Stimulated activated naive CD8-positive, alpha-beta T cell treated with anti-CD3 and anti-CD28 coated beads, Interleukin-15, Interleukin-2, amounts not matched to agents 100 ng/mL and 50 ng/mL, for 24 hours (primary cell): ENCODE data around the gene FBXW4.
A peak's percentile ranks its signal among the peaks of the same experiment; 100 is the strongest.

Source experiments
- H3K27ac Mint-ChIP-seq: one replicate; pipeline ENCODE4 v1.8.0; 2021; ENCODE audit warnings: mild to moderate bottlenecking, mixed read lengths
- H3K27me3 Mint-ChIP-seq: one replicate; pipeline ENCODE4 v1.8.0; 2021; ENCODE audit warnings: mixed read lengths
- H3K36me3 Mint-ChIP-seq: one replicate; pipeline ENCODE4 v1.8.0; 2021; ENCODE audit warnings: low read depth, mixed read lengths
- H3K4me1 Mint-ChIP-seq: one replicate; pipeline ENCODE4 v1.8.0; 2021; ENCODE audit warnings: low read depth, mixed read lengths
- H3K4me3 Mint-ChIP-seq: one replicate; pipeline ENCODE4 v1.8.0; 2021; ENCODE audit warnings: mild to moderate bottlenecking, mixed read lengths
- H3K9me3 Mint-ChIP-seq: one replicate; pipeline ENCODE4 v1.8.0; 2021; ENCODE audit warnings: mixed read lengths

The FBXW4 gene

DNA sequence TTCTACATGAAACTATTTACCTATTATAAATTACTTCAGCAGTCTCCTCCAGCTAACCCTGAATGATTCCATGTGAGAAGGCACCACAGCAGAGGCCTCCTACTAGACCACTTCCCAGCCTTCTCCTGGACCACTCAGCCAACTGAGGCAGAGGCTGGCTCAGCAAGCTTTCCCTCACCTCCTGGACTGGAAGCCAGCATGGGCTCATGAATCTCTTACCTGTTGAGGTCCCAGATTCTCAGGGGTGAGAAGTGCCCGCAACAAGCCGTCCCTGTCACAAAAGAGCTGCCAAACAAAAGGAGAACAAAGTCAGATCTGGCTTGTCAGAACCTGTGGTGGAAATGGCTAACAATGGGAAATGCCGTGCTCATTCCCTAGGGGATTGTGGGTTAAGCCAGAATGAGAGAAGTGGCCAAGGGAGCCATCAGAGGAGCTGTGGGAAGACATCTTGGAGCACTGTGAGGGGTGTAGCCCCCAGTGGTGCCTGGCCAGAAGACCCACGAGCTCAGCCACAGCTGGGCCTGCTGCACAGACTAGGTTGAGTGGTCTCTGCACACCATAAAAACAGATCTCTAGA is 70.4 kb downstream of the FBXW4 start:
- Mint-ChIP-seq H3K4me1 (no peaks in the 10 kb centered on the region), H3K36me3 (peaks cover 23% of the 10 kb centered on the region), H3K4me3 (no peak overlapping the region), H3K9me3 (no peaks in the 10 kb centered on the region), H3K27ac (no peak overlapping the region), H3K27me3 (no peaks in the 10 kb centered on the region)

DNA sequence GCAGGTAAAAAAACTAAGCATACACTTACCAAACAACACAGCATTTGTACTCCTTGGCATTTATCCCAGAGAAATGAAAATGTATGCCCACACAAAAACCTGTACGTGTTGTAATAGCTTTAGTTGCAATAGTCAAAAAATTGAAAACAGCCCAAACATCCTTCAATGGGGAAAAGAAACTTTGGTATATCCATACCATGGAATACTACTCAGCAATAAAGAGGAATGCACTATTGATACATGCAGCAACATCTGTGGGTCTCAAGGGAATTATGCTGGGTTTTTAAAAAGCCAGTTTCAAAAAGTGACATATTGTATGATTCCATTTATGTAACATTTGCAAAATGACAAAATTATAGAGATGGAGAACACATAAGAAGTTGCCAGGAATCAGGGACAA is 71.4 kb downstream of the FBXW4 start:
- no peaks in the 10 kb centered on the region for H3K4me1 Mint-ChIP-seq
- no peak overlapping the region for H3K4me3 Mint-ChIP-seq
- no peak overlapping the region for H3K27ac Mint-ChIP-seq
- no peaks in the 10 kb centered on the region for H3K9me3 Mint-ChIP-seq
- H3K27me3 Mint-ChIP-seq, result no peaks in the 10 kb centered on the region
- peaks cover 23% of the 10 kb centered on the region for H3K36me3 Mint-ChIP-seq

DNA sequence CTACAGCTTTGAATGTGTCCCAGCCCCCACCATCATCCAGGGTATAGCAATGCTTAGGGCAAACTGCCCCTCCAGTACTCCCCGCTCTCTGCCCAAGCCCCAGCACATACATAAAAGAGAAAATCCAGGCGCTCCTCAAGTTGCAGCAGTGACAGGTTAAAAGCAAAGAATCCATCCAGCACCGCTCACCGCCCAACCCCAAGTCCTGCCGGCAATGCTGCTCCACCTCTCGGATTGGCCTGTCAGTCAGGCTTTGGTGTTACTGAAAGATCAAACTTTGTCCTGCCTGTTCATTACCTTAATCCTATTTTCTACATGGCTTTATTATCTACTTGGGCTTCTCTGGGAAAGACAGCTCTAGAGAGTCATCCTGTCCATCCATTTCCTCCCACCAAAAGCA is 75.0 kb downstream of the FBXW4 start:
- Mint-ChIP-seq H3K9me3 (no peaks in the 10 kb centered on the region), H3K4me1 (no peaks in the 10 kb centered on the region), H3K27me3 (no peaks in the 10 kb centered on the region), H3K36me3 (peaks cover 19% of the 10 kb centered on the region), H3K27ac (no peak overlapping the region), H3K4me3 (no peak overlapping the region)

DNA sequence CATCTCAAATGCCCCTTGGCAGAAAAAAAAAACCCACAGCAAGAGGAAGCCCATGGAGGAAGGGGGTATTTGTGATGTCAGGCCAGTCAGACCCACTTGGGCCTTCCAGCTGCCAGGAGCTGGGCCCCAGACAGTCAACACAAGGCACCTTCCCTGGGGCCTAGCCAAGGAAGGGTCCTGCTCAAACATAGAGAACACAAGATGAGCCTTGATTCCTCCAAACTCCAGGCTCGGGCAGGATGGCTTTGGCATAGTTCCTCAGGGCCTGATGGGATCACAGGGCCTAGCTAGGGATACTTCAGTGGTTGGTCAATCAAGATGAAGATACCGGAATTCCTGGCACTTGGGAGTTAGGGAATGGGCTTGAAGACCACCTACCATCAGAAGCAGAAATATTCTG is 76.1 kb downstream of the FBXW4 start:
- Mint-ChIP-seq H3K9me3 (no peaks in the 10 kb centered on the region), H3K4me3 (no peak overlapping the region), H3K4me1 (no peaks in the 10 kb centered on the region), H3K27me3 (no peaks in the 10 kb centered on the region), H3K27ac (no peak overlapping the region), H3K36me3 (peaks cover 14% of the 10 kb centered on the region)

DNA sequence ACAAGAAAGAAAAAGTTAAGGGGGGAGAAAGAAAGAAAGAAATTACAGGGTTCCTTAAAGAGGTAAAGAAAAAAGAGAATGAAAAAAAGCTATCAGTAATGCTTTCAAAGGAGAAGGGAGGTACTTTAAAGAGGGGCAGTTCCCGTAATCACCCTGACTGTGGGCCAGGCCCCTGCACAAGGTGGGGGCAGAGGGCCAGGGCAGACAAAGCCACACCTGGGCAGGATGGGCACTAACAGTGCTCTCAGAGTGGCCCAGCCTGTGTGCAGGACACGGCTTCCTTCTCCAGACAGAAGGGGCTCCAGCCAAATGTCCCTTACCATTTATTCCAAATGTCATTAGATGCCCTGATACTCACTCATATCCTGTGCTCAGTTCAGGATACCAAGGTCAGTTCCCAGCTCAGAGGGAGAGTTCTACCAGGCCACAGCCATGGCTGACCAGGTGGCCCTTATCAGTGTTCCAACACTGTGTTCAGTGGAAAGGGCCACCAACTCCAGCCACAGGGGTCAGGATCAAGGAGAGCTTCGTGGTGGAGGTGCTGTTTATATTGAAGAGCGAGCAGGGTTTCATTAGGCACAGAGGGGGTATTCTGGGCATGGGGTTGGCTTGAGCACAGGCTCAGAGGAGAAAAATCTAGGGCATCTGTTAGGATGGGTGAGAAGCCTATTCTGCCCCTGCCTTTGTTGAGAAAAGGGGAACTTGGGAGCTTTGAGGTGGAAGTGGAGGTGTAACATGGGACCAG is 77.0 kb downstream of the FBXW4 start:
- H3K4me1 Mint-ChIP-seq, result no peaks in the 10 kb centered on the region
- H3K4me3 Mint-ChIP-seq, result no peak overlapping the region
- H3K9me3 Mint-ChIP-seq, result no peaks in the 10 kb centered on the region
- H3K27ac Mint-ChIP-seq, result peak overlapping the region; percentile 14
- H3K36me3 Mint-ChIP-seq, result peaks cover 10% of the 10 kb centered on the region
- no peaks in the 10 kb centered on the region for H3K27me3 Mint-ChIP-seq

DNA sequence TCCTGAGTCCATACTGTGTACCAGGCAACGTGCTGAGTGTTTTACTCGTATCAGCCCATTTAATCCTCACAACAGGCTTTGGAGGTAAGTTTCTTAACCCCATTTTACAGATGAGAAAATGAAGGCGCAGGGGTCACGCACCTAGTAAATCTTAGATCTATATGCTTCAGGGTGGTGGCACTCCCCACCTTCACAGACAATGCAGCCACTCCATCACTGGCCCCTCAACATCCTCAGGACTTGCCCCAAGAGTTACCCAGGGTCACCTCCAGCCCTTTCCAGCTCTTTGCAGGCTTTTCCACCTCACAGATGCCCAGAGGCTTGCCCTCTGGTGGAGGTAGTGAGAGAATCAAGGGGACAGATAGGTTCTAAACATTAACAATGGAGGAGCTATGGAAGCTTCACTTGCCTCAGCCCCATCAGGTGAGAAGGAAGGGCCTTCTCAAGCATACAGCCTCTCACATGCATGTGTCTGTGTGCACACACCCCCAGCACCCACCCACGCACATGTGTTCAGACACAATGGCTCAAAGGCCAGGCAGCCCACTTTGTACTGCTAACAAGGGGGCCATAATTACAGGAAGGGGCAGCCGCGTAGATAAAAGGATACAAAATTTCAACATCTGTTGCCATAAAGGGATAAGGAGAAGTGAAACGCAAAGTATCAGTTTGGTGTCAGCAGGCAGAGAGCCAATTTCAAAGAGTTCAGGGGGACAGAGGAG is 77.7 kb downstream of the FBXW4 start:
- H3K27me3 Mint-ChIP-seq, result no peaks in the 10 kb centered on the region
- H3K4me3 Mint-ChIP-seq, result no peak overlapping the region
- no peaks in the 10 kb centered on the region for H3K9me3 Mint-ChIP-seq
- peak overlapping the region; percentile 14 for H3K27ac Mint-ChIP-seq
- H3K4me1 Mint-ChIP-seq, result no peaks in the 10 kb centered on the region
- peaks cover 10% of the 10 kb centered on the region for H3K36me3 Mint-ChIP-seq

DNA sequence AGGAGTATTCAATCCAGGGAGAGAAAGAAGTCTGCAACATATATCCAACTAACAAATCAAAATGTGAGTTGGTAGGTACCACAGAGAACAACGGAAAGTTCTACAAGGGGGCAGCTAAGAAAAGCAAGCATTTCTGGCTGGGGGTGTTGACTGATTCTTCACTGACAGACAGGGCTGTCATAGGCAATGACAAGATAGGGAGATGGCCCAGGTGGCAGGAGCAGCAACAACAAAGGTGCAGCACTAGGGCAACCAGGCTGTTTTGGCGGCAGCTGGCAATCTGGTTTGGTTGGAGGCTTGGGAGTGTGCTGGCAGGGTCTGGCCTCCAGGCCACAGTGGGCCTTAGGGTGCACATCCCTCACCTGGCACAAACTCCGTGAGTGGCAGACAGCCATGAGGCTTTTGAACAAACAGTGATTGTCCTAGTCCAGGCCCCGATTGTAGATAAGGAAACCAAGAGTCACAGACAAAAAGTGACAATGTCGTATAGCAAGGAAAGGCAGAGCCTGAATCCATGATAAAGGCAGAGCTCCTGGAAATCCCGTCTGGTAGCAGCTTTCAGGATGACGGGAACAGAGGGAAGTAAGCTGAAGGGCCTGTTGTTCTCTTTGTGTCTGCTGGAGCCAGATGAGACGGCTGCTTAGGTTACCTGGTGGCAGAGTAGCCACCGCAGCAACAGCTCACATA is 78.4 kb downstream of the FBXW4 start:
- H3K27me3 Mint-ChIP-seq, result no peaks in the 10 kb centered on the region
- H3K36me3 Mint-ChIP-seq, result peaks cover 4% of the 10 kb centered on the region
- H3K4me1 Mint-ChIP-seq, result peaks cover 3% of the 10 kb centered on the region
- H3K4me3 Mint-ChIP-seq, result no peak overlapping the region
- H3K27ac Mint-ChIP-seq, result no peak overlapping the region
- H3K9me3 Mint-ChIP-seq, result no peaks in the 10 kb centered on the region

DNA sequence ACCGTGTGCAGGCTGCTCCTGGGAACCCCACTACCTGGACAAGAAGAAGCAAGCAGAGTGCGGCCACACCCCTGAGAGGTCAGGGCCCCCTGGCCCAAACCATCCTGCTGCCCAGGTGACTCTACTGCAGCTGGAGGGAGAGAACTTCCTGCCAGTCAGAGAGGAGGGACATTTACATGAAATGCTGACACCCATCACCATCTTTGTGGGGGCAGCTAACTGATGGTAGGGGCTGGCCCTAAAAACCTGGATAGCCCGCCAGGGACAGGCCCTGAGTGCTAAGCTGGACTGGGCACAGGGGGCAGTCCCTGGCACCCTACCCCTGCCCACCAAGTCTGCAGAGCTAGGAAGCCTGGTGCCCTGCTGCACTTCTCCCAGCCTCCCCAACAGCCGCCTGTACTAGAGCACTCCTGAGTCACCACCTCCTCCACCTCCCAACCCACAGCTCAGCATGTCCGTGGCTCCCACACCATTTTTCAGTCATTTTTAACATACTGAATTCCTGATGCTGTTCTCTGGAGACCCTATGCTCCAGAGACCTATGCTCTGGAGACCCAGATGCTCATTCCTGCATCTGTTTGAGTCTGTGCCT is 79.3 kb downstream of the FBXW4 start:
- no peaks in the 10 kb centered on the region for H3K9me3 Mint-ChIP-seq
- no peak overlapping the region for H3K27ac Mint-ChIP-seq
- H3K4me1 Mint-ChIP-seq, result peaks cover 4% of the 10 kb centered on the region
- H3K36me3 Mint-ChIP-seq, result no peaks in the 10 kb centered on the region
- no peak overlapping the region for H3K4me3 Mint-ChIP-seq
- no peaks in the 10 kb centered on the region for H3K27me3 Mint-ChIP-seq

DNA sequence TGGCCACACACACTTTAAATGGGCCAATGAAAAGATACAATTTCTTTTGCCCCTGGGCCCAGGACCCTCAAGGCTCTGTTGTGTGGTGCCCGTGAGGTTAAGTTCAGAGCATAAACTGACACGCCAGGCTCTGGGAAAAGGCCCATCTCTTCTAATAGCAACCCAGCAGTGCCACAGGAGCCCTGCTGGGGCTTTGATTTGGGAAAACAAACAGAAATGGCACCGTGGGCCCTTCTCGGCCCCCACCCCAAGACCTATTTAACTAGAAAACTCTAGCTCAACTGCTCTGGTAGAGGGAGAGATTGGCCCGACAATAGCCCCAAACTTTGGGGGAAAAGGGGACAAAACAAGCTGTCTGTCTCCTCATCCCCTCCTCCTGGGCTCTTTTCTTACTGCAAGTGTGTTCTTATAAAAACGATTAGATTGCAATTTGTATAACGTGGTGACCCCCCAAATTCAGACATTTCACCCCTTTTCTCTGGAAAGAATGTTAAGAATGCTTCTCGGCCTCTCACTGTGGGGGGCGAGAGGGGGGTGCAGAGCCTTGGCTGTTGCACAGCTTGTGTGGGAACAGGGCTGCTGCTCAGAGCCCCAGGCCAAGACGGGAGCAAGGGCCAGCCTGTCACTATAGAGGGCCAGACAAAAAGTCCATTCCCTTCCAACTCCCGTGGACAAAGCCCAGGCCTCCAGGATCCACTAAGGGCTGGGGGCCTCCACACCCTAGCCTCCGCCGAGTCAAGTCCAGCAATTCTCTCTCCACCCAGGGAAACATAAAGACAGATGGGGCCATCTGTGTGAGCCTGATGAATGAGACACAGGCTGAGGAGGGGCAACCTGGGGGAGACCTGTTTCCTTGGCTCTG is 80.1 kb downstream of the FBXW4 start:
- Mint-ChIP-seq H3K36me3 (peaks cover 4% of the 10 kb centered on the region), H3K4me3 (no peak overlapping the region)

DNA sequence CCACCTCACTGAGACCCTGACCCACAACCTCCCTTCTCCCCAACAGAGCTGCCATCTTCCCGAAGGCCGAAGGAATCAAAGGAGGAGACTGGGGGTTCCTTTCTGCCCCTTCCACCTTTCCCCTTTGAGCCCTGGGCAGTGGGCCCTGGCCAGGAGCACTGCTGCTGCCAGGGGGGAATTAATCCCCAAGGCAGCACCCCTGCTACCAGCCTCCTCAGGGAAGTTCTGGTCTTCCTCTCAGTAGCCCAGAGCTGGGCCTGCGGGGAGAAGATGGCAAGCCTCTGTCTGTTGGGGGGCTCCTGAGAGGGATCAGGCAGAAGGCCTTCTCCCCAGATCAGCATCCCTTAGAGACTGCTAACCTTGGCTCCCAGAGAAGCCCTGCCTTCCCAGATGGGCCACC is 81.3 kb downstream of the FBXW4 start:
- Mint-ChIP-seq H3K4me3 (no peak overlapping the region), H3K27ac (no peak overlapping the region), H3K4me1 (peaks cover 4% of the 10 kb centered on the region), H3K9me3 (no peaks in the 10 kb centered on the region), H3K36me3 (peaks cover 8% of the 10 kb centered on the region), H3K27me3 (no peaks in the 10 kb centered on the region)

More for the DNA sequence above, 80.1 kb downstream of the FBXW4 start:
- no peaks in the 10 kb centered on the region for H3K9me3 Mint-ChIP-seq
- H3K4me1 Mint-ChIP-seq, result peaks cover 4% of the 10 kb centered on the region
- H3K27ac Mint-ChIP-seq, result no peak overlapping the region
- H3K27me3 Mint-ChIP-seq, result no peaks in the 10 kb centered on the region

DNA sequence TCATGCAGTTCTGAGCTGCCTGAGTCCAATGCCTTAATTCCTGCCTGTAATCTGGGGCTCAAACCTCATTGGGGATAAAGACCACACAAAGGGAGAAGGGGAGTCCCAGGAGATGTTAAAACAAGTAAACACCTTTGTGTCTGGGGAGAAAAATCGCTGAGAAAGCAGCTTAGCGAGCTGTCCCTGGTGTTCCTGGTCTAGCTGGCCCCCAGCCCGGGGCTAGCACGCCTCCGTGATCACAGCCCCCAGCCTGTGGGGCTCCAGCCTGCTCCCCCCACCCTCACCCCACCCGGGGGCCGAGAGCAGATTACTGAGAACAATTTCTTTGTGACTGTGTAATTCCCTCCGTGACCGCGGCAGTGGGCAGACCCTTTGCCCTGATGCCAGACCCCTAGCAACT is 82.1 kb downstream of the FBXW4 start:
- Mint-ChIP-seq H3K36me3 (peaks cover 8% of the 10 kb centered on the region), H3K9me3 (no peaks in the 10 kb centered on the region), H3K4me1 (peaks cover 4% of the 10 kb centered on the region), H3K4me3 (no peak overlapping the region), H3K27me3 (no peaks in the 10 kb centered on the region), H3K27ac (no peak overlapping the region)

DNA sequence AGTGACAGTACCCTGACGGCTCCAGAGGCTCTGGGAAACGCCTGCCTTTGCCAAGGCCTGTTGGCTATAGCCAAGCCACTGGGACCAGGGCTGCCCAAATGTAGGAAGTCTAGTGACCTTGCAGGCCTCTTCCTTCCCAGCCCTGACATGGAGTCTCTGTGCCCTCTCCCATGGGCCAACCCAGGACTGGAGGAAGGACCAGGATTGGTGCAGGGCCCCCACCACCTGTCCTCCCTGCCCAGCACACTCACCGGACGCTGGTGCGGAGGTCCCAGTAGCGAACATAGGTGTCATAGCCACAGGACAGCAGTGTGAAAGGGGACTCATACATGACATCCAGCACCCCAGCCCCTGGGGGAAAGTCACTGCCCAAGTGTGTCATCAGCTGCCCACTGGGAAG is 82.9 kb downstream of the FBXW4 start:
- no peak overlapping the region for H3K4me3 Mint-ChIP-seq
- no peak overlapping the region for H3K27ac Mint-ChIP-seq
- no peaks in the 10 kb centered on the region for H3K9me3 Mint-ChIP-seq
- H3K36me3 Mint-ChIP-seq, result peaks cover 8% of the 10 kb centered on the region
- no peaks in the 10 kb centered on the region for H3K27me3 Mint-ChIP-seq
- peaks cover 4% of the 10 kb centered on the region for H3K4me1 Mint-ChIP-seq

DNA sequence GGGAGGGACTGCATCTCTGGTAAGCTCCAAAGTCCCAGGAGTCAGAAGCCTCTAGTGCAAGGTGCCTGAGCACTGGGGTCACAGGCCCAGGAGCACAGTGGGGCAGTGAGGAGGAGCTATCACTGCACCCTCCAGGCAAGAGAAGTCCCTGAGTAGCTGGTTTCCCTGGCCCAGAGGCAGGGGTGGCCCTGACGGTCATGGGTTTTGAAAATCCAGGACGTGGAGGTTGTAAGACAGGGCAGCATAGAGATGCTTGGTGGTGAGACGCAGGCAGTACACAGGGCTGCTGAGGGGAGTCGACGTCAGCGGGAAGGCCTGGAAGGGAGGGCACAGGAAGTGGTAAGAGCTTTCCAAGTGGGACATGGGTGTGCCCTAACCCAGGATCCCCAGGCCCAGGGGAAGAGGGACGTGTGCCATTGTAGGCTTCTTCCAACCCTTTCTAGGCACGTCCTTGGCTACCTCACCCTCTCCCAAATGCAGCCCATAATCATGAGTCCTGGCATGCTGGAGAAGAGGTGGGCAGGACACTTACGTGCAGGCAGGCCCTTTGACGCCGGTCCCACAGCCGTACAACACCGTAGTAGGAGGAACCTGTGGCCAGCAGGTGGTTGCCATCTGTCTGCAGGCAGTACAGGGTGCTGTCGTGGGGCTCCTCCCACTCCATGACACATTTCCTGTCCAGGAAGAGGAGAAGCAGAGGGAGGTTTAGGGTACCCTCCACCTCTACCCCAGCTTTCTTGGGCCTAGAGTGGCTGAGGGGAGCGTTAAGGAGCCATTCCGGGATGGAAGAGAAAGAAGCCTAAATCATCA is 83.7 kb downstream of the FBXW4 start:
- Mint-ChIP-seq H3K27ac (peak overlapping the region; percentile 61), H3K9me3 (no peaks in the 10 kb centered on the region), H3K4me3 (no peak overlapping the region), H3K4me1 (peaks cover 4% of the 10 kb centered on the region), H3K27me3 (no peaks in the 10 kb centered on the region), H3K36me3 (peaks cover 12% of the 10 kb centered on the region)
